Activated CD4-positive, alpha-beta T cell treated with anti-CD3 and anti-CD28 coated beads, Interleukin-2, amount 50 U/mL, for 4 hours (primary cell): Measurements from ENCODE around the gene TGFBR3L.
"Not testable (repeated sequence)": the region's sequence is repeated elsewhere in the genome, so short reads cannot be mapped to it uniquely, and the experiment has no call there.

Experiments
- DNase-seq, 2 experiments: peaks; one replicate each; pipeline ENCODE4 v3.0.0-alpha.2; 2020

Gene TGFBR3L

DNA sequence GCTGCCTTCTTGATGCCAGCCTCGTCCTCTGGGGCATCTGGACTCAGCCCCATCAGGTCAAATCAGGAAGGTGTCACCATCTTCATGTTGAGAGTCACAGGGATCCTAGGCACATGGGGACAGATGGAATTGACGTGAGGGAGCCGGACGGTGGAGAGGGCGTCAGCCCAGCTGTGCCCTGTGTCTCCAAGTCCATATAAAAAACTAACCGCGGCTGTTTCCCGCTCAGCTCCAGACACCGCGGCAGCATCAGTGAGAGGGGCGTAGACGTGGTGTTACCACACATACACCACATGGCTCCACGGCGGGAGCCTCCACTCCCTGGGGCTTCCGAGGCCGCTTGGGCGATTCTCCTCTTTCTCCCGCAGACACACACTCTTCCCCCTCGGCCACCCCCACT, 34.8 kb upstream of the TGFBR3L start:
- no peak for DNase-seq

DNA sequence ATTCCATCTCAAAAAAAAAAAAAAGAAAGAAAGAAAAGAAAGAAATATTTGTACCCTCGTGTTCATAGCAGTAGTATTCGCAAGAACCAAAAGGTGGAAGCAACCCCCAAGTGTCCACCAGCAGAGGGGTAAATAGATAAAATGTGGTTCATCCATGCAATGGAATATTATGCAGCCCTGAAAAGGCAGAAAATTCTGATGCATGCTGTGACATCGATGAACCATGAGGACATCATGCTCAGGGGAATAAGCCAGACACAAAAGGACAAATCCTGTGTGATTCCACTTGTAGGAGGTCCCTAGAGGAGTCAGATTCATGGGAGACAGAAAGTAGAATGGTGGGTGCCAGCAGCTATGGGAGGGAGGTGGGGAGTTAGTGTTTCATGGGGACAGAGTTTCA, 32.7 kb upstream of the TGFBR3L start:
- DNase-seq, result no peak

DNA sequence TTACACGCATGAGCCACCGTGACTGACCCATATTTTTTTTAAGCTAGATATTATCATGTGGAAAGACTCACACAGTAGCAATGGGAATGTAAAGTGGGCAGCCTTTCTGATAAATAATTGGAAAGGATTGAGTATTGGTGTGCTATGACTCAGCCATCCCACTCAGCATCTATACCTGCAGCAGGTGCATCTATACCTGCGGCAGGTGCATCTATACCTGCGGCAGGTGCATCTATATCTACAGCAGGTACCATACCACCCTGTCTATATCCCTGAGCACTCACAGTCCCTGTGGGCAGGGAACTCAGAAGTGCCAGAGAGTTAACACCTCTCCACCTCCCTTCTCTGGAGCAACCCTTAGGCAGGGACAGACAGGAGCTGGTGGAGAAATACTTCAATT, 31.5 kb upstream of the TGFBR3L start:
- no peak for DNase-seq

DNA sequence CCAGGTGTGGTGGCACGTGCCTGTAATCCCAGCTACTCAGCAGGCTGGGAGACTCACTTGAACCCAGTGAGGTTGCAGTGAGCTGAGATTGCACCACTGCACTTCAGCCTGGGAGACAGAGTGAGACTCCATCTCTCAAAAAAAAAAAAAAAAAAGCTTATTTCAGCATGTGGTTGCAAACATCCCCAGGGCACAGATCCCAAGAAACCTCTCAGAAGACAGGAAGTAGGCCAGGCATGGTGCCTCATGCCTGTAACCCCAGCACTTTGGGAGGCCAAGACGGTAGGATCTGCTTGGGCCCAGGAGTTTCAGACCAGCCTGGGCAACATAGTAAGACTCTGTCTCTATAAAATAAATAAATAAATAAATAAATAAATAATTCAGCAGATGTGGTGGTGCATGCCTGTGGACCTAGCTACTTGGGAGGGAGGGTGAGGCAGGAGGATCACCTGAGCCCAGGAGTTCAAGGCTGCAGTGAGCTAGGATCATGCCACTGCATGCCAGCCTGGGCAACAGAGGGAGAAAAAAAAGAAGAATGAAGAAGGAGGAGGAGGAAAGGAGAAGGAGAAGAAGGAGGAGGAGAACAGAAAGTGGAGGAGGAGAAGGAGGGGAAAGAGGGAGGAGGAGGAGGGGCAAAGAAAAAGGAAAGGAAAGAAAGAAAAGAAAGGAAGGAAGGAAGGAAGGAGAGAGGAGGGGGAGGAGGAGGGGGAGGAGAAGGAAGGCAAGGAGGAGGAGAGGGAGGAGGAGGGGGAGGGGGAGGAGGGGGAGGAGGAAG, 30.6 kb upstream of the TGFBR3L start:
- DNase-seq, result no peak

DNA sequence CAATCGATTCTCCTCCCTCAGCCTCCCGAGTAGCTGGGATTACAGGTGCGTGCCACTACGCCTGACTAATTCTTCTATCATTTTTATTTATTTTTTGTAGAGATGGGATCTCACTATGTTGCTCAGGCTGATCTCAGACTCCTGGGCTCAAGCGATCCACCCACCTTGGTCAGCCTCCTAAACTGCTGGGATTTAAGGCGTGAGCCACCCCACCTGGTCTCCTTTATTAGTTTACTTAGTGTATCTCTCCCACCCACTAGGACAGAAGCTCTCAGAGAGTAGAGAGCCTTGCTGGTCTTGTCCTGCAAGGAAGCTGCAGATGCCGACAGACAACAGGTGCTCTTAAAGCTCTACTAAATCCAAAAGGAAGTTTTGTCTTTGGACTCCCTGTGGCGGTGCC, 28.8 kb upstream of the TGFBR3L start:
- no peak for DNase-seq

DNA sequence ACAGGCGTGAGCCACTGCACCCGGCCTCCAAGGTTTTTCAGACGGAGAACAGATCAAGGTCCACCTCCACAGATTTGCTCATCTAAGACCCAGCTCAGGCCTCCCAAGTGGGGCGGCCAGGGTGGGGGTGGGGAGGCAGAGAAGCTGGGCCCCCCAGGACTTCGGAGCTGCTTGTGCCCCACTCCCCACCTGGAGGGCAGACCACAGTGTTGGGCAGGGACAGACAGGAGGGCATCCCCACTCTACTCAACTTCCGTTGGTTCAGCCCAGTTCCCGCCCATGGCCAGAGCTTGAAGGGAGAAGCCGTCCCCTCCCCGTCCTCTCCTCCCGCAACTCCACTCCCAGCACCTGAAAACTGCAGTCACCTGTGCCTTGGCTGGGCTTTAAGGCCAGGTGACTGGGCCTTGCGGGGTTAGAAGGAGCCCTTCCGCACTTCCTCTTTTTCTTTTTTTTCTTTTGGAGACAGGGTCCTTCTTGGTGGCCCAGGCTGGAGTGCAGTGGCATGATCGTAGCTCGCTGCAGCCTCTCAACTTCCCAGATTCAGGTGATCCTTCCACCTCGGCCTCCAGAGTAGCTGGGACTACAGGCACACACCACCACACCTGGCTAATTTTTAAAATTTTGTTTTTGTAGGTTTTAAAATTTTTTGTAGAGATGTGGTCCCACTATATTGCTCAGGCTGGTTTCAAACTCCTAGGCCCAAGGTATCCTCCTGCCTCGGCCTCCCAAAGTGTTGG, 27.1 kb upstream of the TGFBR3L start:
- no peak for DNase-seq

DNA sequence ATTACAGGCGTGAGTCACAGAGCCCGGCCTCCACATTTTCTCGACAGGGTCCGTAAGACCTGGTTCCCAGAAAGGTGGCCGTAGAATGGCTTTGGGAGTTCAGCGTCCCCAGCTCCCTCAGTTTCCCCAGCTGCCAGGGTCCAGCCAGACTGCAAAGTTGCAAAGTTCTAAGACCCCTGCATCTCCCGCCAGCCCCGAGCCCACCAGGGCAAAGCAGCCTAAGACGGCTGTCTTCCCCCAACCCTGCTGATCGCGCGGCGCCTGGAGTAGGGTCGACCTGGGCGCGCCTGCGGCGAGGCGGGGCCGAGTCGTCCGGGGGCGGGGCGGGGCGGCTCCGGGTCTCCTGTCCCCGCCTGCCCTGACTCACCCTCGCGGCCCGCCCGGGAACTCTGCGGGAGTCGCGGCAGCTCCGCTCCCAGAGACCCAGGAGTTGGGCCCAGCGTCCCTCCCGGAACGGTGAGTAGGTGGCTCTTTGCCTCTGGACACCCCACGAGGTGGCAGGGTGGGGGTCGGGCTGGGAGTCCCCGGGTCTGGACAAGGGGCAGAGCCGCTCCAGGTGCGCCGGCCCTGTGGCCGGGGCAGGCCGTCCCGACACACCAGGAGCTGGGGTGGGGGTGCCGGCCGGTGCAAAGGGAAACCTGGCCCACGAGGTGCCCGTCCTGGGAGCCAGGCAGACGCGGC, 26.3 kb upstream of the TGFBR3L start, which contains the start of gene LRRC8E:
Gene LRRC8E (plus strand): TSS at position 366 of the 681 bp plus-strand sequence. CDS start 7,094 bp downstream, outside the sequence.
- DNase-seq, result peak in 1 of 2 experiments; percentile 27

DNA sequence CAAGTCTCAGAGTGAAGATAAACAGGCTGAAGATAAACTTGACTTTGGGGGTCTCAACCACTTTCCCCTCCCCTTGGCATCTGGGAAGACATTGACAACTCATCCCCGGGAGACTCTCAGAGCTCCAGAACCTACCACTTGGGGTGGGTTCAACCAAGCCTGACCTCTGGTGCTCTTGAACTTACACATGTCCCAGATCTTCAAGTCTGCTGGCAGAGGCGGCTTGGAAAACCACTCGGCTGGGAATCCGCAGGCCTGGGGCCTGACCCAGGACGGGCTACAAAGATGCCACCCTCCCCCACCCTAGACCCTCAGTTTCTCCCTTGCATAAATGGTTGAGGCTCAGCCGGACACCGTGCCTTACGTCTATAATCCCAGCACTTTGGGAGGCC, 25.8 kb upstream of the TGFBR3L start:
- DNase-seq, result no peak

DNA sequence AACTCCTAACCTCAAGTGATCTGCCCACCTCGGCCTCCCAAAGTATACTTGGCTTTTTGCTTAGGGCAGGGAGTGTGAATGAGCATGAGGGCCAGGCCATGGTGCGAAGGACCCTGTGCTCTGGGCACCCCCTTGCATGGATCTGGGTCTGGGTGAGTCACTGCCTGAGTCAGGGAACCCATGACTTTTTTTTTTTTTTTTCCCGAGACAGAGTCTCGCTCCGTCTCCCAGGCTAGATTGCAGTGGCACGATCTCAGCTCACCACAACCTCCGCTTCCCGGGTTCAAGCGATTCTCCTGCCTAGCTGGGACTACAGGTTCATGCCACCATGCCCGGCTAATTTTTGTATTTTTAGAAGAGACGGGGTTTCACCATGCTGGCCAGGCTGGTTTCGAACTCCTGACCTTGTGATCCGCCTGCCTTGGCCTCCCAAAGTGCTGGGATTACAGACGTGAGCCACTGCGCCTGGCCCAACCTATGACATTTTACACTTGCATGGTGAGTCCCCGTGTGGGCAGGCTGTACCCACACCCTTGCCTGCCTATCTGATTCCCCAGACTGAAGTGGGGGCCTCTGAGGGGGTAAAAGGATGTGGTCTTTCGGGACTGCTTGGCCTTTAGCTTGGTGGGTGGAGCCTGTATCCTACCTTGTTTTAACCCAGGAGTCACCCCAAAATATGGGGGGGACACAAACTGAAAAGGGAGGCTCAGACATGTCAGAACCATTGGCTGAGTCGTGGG, 21.1 kb upstream of the TGFBR3L start:
- DNase-seq, result not testable (repeated sequence)

DNA sequence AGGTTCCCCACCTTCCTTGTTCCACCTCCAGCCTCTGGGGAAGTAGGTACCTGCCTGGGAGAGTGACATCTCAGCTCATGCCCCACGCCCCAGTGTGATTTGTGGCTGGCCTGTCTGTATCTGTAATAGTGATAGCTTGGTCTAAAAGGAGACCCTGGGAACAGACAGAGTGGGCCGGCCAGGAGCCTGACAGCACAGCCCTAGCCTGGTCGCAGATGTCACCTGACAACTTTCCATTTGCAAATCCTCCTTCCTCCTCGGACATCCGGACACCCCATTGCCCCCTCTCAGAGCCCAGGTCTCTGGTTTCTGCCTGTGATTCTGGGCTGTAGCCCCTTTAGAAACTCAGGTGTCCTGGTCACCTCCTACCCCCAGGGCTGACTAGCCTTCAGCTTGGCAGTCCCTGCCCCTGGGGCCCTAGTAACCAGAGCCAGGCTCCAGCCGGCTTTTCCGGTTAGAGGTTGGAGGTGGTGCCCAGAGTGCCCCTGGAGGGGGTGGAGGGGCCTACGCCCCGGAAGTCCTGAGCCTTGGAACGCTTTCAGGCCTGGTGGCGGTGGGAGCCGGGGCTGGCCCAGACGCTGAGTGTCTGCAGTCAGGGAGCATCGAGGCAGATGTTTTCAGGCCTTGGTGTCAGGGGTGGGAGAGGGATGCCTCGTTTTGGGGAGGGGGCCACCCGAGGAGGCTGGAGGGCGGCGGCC, 19.9 kb upstream of the TGFBR3L start:
- DNase-seq, result no peak

DNA sequence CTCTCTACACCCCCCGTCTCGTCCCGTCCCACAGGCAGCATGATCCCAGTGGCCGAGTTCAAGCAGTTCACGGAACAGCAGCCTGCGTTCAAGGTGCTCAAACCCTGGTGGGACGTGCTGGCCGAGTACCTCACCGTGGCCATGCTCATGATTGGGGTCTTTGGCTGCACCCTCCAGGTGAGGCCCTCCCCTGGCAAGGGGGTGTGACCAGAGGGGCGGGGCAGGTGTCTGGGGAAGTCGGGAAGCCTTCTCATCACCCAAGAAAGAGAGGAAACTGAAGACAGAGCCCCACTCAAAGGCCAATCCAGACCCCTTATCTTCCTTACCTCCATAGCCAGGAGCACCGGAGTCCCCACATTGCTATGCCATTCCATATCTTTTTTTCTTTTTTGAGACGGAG, 19.1 kb upstream of the TGFBR3L start:
- DNase-seq, result no peak

DNA sequence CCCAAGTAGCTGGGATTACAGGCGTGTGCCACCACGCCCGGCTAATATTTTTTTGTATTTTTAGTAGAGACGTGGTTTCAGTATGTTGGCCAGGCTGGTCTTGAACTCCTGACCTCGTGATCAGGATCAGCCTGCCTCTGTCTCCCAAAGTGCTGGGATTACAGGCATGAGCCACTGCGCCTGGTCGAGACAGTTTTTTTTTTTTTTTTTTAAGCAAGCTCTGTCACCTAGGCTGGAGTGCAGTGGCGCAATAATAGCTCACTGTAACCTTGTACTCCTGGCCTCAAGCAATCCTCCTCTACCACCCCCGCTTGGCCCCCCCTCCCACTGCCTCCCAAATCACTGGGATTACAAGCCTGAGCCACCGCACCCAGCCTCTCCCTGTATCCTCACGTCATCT, 17.3 kb upstream of the TGFBR3L start:
- DNase-seq, result no peak

DNA sequence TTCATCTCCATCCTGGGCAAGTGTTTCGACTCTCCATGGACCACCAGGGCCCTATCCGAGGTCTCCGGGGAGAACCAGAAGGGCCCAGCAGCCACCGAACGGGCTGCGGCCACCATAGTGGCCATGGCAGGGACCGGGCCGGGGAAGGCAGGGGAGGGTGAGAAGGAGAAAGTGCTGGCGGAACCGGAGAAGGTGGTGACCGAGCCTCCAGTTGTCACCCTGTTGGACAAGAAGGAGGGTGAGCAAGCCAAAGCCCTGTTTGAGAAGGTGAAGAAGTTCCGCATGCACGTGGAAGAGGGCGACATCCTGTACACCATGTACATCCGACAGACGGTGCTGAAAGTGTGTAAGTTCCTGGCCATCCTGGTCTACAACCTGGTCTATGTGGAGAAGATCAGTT, 15.7 kb upstream of the TGFBR3L start:
- no peak for DNase-seq

DNA sequence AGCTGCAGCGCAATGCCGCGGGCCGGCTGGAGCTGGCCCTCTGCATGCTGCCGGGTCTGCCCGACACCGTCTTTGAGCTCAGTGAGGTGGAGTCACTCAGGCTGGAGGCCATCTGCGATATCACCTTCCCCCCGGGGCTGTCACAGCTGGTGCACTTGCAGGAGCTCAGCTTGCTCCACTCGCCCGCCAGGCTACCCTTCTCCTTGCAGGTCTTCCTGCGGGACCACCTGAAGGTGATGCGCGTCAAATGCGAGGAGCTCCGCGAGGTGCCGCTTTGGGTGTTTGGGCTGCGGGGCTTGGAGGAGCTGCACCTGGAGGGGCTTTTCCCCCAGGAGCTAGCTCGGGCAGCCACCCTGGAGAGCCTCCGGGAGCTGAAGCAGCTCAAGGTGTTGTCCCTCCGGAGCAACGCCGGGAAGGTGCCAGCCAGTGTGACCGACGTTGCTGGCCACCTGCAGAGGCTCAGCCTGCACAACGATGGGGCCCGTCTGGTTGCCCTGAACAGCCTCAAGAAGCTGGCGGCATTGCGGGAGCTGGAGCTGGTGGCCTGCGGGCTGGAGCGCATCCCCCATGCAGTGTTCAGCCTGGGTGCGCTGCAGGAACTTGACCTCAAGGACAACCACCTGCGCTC, 14.8 kb upstream of the TGFBR3L start:
- no peak for DNase-seq

DNA sequence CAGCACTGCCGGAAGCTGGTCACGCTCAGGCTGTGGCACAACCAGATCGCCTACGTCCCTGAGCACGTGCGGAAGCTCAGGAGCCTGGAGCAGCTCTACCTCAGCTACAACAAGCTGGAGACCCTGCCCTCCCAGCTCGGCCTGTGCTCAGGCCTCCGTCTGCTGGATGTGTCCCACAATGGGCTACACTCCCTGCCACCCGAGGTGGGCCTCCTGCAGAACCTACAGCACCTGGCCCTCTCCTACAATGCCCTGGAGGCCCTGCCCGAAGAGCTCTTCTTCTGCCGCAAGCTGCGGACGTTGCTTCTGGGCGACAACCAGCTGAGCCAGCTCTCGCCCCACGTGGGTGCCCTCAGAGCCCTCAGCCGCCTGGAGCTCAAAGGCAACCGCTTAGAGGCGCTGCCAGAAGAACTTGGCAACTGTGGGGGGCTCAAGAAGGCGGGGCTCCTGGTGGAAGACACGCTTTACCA, 14.2 kb upstream of the TGFBR3L start:
- DNase-seq, result no peak

DNA sequence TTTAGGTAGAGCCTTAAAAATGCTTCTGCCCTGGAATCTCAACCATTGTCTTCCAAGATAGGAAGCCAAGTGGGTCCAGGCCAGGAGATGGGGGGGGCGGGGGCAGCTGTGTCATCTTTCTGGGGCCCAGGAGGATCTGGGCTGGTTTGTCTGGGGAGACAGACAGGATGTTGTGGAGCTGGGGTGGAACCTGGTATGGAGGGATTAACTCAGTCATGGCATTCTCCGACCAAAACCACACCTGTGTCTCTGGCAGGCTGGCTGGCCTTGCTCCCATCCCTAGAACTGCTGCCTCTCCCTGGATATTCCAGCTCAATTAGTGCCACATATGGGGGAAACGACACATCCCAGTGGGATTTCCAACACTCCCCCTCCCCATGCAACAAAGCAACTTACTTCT, 13.7 kb upstream of the TGFBR3L start:
- no peak for DNase-seq

DNA sequence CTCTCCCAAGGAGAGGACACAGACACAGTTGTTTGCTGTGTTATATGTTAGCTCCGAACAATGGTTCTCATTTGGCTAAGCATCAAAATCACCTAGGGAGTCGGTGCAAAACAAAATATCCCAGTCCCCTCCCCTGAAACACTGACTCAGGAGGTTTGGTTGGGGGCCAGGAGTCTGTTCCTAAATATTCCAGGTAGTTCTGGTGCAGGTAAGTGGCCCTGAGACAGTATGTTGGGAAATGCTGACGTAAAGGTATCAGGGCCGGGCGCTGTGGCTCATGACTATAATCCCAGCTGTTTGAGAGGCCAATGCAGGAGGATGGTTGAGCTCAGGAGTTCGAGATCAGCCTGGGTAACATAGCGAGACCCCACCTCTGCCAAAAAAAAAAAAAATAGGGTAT, 13.3 kb upstream of the TGFBR3L start:
- DNase-seq, result no peak

DNA sequence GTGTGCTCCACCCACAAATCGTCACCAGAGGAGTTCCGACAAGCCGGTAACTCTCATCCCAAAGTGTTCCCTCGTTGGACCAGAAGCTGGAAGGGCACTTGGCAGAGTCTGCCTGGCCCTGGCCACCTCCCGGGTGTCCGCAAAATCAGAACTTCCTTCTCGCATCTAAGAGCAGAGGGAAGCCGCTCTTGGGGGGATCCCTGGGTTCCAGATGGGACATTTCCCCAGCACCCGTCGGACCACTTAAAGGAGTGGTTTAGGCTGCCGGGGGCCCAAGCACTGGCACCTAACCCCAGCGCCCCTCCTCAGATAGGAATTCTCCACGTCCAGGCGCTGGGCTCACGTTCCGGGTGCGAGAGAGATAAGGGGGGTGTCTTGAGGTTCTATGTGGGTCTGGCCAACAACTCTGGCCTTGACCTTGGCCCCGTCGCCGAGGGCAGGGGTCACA, 11.8 kb upstream of the TGFBR3L start:
- no peak for DNase-seq

DNA sequence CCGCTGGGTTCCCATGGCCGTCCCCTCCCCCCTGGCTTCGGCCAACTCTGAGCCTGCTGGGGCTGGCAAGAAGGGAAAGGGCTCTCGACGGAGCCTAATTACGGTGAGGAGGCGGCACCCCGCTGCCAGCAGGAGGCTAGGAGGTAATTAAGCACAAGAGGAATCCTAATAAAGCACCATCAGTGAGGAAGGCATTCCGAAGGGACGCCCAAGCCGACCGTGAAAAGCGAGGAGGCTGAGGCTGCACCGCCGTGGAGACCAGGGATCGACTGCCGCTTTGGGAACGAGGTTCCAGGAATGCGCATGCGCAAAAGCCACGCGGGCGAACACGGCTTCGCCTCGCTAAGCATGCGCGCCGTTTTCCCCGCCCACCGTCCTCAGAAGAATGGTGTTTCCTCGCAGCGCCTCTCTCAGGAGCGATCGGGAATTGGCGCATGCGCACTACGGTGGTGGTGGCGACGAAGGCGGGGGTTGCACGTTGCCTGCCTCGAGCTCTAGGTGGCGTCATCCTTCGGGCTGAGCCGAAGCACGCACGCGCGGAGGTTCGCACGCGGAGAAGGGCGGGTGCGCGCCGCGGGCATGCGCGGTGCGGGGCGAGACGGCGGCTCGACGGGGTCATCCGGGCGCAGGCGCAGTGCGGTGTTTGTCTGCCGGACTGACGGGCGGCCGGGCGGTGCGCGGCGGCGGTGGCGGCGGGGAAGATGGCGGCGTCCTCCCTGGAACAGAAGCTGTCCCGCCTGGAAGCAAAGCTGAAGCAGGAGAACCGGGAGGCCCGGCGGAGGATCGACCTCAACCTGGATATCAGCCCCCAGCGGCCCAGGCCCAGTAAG, 11.2 kb upstream of the TGFBR3L start, which contains the start of gene MAP2K7:
Gene MAP2K7 (plus strand): TSS at position 634 of the 830 bp plus-strand sequence. CDS start 68 bp downstream, at position 702.
- DNase-seq, result peak; percentile 100
